ENCODE results near the gene CTDSP1.

The CTDSP1 gene

GRCh38 chr2:218383892-218384519, 15.7 kb upstream of the CTDSP1 start:
- FAIRE-seq = no peak

- FAIRE-seq = no peak
Observed at GRCh38 chr2:218384975-218385374, 14.7 kb upstream of the CTDSP1 start.

GRCh38 chr2:218386505-218387368, 12.9 kb upstream of the CTDSP1 start:
- FAIRE-seq = no peak

GRCh38 chr2:218387369-218388194, 12.1 kb upstream of the CTDSP1 start:
- no peak for FAIRE-seq

GRCh38 chr2:218389333-218390150, 10.1 kb upstream of the CTDSP1 start:
- FAIRE-seq = no peak

- no peak for FAIRE-seq
Observed at GRCh38 chr2:218391202-218391601, 8.5 kb upstream of the CTDSP1 start.

GRCh38 chr2:218392459-218392858, 7.2 kb upstream of the CTDSP1 start:
- FAIRE-seq = no peak

GRCh38 chr2:218392891-218393462, 6.7 kb upstream of the CTDSP1 start:
- no peak for FAIRE-seq

GRCh38 chr2:218393750-218394290, 5.8 kb upstream of the CTDSP1 start:
- FAIRE-seq = no peak

- FAIRE-seq = no peak
Observed at GRCh38 chr2:218394298-218395089, 5.2 kb upstream of the CTDSP1 start.

- FAIRE-seq = no peak
Observed at GRCh38 chr2:218395090-218395444, 4.6 kb upstream of the CTDSP1 start.

GRCh38 chr2:218395456-218395825, 4.2 kb upstream of the CTDSP1 start:
- FAIRE-seq = no peak

- no peak for FAIRE-seq
Observed at GRCh38 chr2:218395826-218396687, 3.6 kb upstream of the CTDSP1 start.

- no peak for FAIRE-seq
Observed at GRCh38 chr2:218396688-218397462, 2.8 kb upstream of the CTDSP1 start.

GRCh38 chr2:218397463-218397819, 2.2 kb upstream of the CTDSP1 start:
- FAIRE-seq = no peak

GRCh38 chr2:218397820-218398436, 1.7 kb upstream of the CTDSP1 start:
- FAIRE-seq = no peak

GRCh38 chr2:218398437-218399390, 954 bp upstream of the CTDSP1 start:
- FAIRE-seq = no peak
